Neural cell (in vitro differentiated cells): ENCODE measurements around the gene PLEKHH2.

Source experiments
- CTCF ChIP-seq: fragments of 450-650 bp; IDR thresholded peaks from 2 replicates; pipeline ENCODE4 v1.5.1; 2014; ENCODE audit warnings: antibody characterized with exemption, mild to moderate bottlenecking, moderate library complexity; ENCODE audit not compliant: poor library complexity, severe bottlenecking
- EP300 ChIP-seq: fragments of 450-650 bp; conservative IDR thresholded peaks from 2 replicates; pipeline ENCODE4 v1.6.1; 2014; ENCODE audit warnings: antibody characterized with exemption, mild to moderate bottlenecking, moderate library complexity; ENCODE audit not compliant: poor library complexity, severe bottlenecking
- MXI1 ChIP-seq: fragments of 450-650 bp; conservative IDR thresholded peaks from 2 replicates; pipeline ENCODE4 v1.6.1; 2014; ENCODE audit warnings: antibody characterized with exemption, mild to moderate bottlenecking; ENCODE audit not compliant: poor library complexity, severe bottlenecking
- POLR2AphosphoS5 ChIP-seq: IDR thresholded peaks from 2 replicates; pipeline ENCODE4 v1.6.1; 2012
- RAD21 ChIP-seq: fragments of 450-650 bp; conservative IDR thresholded peaks from 2 replicates; pipeline ENCODE4 v1.6.1; 2014; ENCODE audit warnings: antibody characterized with exemption, mild to moderate bottlenecking, moderate library complexity
- SMC3 ChIP-seq: fragments of 450-650 bp; conservative IDR thresholded peaks from 2 replicates; pipeline ENCODE4 v1.6.1; 2014; ENCODE audit warnings: antibody characterized with exemption, mild to moderate bottlenecking, moderate library complexity; ENCODE audit not compliant: poor library complexity
- TAF1 ChIP-seq: IDR thresholded peaks from 2 replicates; pipeline ENCODE4 v1.6.1; 2012; ENCODE audit warnings: low read depth
- TF ChIP-seq, protein P1 (sequence below): IDR thresholded peaks from 2 replicates; pipeline ENCODE4 v1.6.1; 2012; ENCODE audit warnings: borderline replicate concordance

DNA sequence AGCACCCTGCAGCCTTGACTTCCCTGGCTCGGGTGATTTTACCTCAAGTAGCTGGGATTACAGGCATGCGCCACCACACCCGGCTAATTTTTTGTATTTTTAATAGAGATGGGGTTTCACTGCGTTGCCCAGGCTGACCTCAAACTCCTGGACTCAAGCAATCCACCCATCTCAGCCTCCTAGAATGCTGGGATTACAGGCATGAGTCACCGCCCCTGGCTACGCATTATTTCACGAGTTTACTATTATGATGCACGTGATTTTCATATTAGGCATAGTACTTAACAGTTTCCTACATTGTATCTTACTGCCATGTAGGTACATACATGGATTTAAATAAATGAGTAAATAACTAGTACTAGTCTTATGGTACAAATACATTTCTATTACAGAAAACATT is 141.2 kb downstream of the PLEKHH2 start:
- TF ChIP-seq, protein P1, sequence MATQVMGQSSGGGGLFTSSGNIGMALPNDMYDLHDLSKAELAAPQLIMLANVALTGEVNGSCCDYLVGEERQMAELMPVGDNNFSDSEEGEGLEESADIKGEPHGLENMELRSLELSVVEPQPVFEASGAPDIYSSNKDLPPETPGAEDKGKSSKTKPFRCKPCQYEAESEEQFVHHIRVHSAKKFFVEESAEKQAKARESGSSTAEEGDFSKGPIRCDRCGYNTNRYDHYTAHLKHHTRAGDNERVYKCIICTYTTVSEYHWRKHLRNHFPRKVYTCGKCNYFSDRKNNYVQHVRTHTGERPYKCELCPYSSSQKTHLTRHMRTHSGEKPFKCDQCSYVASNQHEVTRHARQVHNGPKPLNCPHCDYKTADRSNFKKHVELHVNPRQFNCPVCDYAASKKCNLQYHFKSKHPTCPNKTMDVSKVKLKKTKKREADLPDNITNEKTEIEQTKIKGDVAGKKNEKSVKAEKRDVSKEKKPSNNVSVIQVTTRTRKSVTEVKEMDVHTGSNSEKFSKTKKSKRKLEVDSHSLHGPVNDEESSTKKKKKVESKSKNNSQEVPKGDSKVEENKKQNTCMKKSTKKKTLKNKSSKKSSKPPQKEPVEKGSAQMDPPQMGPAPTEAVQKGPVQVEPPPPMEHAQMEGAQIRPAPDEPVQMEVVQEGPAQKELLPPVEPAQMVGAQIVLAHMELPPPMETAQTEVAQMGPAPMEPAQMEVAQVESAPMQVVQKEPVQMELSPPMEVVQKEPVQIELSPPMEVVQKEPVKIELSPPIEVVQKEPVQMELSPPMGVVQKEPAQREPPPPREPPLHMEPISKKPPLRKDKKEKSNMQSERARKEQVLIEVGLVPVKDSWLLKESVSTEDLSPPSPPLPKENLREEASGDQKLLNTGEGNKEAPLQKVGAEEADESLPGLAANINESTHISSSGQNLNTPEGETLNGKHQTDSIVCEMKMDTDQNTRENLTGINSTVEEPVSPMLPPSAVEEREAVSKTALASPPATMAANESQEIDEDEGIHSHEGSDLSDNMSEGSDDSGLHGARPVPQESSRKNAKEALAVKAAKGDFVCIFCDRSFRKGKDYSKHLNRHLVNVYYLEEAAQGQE: no peak
- TF ChIP-seq CTCF (no peak), TAF1 (no peak), EP300 (no peak), POLR2AphosphoS5 (no peak), MXI1 (no peak), SMC3 (no peak), RAD21 (no peak)
